Muscle of back (tissue), 11 donors: ENCODE data around the gene CORO2A. TPM values are rescaled to one million over a fixed set of nuclear protein-coding genes. Genes with fewer than 3 reads are reported as not detected.
"Not testable (repeated sequence)": the region's sequence is repeated elsewhere in the genome, so short reads cannot be mapped to it uniquely, and the experiment has no call there.

Source experiments
- DNase-seq, 3 donors: peaks; one replicate each; pipeline versions ENCODE4 v3.0.0 to v3.0.0-alpha.2; 2013
- polyA plus RNA-seq, 10 donors: library from polyadenylated mRNA; unstranded; fragments of 120-200 nt; gene quantifications; one replicate each; pipeline ENCODE4 v1.2.1, GENCODE V29; 2013; ENCODE audit not compliant: insufficient read length in 10 of 10

Gene CORO2A
- polyA plus RNA-seq, 10 donors, result 0.13 to 1.2 (median 0.32) TPM

DNA sequence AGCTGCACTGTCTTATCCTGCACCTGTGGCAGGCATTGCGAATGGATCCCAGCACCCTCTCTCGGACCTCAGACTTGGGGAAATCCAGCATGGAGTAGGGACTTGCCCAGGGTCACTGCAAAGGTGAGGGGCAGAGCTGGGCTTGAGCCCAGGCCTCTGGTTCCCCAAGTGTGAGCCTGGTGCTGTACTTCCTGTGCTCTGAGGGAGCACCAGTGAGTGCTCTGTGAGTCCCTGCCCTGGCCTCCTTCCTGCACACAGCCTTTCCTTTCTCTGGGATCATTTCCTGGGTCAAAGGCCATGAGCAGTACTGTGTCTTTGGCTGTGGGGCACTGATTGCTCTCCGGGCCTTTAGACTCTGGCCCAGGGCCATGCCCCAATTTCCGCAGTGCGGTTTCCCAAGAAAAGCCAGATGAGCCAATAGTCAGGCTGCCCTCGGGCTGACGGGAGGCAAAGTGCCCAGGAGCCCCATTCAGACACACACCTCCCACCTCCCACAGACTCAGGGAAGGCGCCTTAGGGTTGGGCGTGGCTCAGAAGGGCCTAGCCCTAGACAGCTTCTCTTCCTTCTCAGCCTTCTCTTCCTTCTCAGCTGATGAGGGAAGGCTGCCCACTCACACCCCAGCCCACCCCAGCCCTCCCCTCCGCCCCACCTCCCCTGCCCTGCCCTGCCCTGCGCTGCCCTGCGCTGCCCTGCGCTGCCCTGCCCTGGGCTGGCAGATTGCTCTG is 50.1 kb downstream of the CORO2A start:
- no peak for DNase-seq

DNA sequence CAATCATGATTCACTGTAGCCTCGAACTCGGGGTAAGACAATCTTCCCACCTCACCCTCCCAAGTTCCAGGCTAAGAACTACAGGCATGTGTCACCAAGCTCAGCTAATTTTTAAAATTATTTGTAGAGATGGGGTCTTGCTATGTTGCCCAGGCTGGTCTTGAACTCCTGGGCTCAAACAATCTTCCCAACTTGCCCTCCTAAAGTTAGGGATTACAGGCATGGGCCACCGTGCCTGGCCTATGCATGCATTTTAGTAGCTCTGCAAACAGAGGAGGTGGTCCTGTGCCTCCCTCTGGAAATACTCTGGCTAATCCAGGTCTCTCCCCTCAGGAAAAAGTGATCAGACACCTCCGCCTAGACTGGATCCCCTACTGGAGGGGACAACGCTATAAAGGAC is 51.9 kb downstream of the CORO2A start:
- no peak for DNase-seq

DNA sequence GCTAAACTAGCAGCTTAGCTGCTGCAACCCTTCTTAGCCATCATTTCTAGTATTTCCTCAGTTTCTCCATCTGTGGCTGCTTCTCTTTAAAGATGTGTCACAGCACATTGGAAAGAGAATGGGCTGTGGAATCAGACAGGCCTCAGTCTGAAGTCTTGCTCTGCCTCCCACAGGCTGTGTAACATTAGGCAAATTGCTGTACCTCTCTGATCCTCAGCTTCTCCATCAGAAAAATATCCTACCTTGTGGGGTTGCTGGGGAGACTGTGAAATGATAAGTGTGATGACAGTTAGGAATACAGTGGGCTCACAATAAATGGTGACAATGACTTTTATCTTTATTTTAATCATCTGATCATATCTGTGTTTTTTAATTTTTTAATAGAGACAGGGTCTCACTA is 55.9 kb downstream of the CORO2A start:
- DNase-seq, result no peak

DNA sequence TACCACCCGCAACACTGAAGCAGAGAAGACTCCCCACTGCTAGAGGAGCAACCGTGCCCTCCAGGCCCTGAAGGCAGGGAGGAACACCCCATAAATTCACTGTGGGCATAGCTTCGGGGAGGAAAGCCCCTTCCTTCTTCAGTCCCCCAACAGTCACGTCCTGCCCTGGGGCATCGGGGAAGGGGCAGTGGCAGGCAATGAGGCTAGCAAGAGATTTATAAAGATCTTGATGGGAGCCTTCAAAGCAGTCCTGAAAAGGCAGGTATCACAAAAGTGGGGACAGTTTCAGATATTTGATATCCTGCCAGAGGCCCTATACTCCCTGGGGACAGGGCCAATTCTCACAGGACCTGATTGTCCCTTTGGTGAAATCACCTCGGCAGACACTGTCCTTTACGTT is 56.5 kb downstream of the CORO2A start:
- no peak for DNase-seq

GRCh38 chr9:98135558-98135934 is 56.9 kb downstream of the CORO2A start:
- no peak for DNase-seq

DNA sequence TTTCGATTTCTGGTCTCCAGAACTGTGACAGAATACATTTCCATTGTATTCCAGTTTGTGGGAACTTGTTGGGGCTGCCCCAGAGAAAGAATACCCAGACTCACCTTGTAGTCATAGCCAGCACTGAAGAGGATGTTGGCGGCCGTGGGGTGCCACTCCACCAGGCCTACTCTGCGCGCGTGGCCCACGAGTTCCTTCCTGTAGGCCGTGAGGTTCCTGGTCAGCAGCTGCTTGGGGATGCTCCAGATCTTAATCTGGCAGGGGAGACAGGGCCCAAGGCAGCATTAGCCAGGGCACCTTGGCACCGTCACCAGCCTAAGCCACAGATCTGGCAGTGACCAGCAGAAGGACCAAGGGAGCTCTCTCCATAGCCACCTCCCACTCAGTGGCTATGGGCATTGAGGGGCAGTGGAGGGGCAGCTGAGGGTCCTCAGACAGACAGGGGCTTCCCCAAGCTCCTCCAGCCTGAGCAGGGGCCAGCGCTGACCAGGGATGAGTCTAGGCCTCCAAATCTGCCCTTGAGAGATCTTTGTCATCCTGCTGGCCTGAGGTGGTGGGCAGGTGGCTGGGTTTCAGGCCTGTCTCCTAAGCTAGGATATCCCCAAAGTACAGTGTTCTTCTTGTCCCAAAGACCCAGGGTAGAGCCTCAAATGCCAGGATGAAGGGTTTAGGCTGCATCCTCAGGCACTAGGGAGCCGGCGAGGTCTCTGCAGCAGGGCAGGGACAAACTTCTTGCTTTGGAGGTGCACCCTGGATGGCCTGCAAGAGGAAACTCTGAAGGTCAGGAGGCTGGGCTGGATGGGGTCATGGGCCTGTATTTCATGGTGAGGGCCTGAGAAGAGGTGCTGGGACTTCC is 57.5 kb downstream of the CORO2A start:
- no peak for DNase-seq

DNA sequence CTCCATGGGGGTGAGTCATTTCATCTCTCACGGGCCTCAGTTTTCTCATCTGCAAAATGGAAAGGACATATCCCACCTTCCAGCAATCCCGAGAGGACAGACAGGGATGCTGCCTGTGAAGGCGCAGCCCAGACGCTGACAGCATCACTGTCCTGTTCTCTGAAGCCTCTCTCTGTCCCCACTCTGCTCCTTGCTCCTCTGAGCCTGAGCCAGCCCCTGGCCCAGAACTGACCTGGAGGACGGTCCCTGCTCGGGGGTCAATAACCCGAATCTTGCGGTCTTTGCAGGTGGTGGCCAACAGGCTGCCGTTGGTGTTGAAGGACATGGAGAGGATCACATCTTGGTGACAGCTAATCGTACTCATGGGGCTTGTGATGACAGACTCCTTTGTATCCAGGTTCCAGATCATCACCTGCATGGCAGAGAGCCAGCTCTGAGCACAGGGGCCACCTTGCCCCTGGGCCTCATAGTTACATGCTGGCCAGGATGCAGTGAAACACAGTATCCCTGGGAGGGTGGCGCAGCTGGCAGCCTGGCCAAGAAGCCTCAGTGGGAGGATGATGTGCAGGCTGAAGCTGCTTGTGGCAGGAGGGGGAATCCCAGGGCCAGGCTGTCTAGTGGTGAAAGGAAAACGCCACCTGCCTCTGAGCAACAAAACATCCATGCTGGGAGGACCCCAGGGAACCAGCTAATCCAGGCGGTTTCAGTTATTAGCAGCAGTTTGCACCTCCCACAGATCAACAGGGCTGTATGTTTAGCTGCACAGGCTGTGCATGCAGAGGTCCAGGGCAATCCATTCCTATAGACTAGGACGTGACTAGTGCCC is 59.4 kb downstream of the CORO2A start:
- no peak for DNase-seq

- no peak for DNase-seq
These were observed 60.3 kb downstream of the CORO2A start for GRCh38 chr9:98132158-98132557.

DNA sequence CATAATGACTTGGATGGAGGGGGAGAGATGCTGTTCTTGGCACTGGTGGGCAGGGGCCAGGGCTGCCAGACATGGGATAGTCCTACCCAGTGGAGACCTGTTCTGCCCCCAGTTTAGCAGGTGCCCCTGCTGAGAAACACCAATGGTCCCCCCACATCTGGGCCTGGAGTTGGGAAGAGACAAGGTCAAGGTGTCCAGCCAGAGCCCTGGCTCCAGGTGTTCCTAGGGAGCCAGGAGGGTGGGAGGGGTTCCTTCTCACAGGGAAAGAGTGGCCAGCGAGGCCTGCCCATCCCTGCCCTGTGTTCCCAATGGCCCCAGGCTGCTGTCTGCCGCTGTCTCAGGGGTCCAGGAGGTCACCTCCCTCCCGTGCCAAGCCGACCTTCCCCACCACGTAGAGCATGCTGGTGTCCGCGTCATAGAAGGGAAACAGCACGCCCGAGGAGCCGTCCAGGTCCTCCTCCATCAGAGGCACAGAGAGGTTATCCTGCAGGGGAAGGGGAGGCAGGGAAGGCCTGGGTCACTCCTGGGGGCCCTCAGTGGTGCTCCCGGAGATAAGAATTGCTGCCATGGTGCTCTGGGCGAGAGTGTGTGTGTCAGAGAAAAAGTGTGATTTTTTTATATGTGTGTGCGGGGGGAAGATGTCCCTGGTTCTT is 61.7 kb downstream of the CORO2A start:
- no peak for DNase-seq

DNA sequence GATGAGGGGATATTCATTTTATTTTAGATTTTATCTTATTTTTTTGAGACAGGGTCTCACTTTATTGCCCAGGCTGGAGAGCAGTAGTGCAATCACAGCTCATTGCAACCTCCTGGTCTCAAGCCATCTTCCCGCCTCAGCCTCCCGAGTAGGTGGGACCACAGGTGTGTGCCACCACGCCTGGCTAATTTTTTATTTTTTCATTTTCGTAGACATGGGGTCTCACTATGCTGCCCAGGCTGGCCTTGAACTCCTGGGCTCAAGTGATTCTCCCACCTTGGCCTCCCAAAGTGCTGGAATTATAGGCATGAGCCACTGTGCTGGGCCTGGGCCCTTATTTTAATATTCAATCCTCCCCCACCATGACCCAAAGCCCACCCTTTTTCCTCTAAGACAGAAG is 62.4 kb downstream of the CORO2A start:
- DNase-seq, result not testable (repeated sequence)

GRCh38 chr9:98129451-98129881 is 63.0 kb downstream of the CORO2A start:
- DNase-seq, result peak in 1 of 3 donors; percentile 33

- DNase-seq, result no peak
These were observed 64.1 kb downstream of the CORO2A start for GRCh38 chr9:98128316-98128715.

GRCh38 chr9:98127226-98127625 is 65.2 kb downstream of the CORO2A start:
- DNase-seq, result no peak

- no peak for DNase-seq
These were observed 67.6 kb downstream of the CORO2A start for GRCh38 chr9:98124637-98125426.

DNA sequence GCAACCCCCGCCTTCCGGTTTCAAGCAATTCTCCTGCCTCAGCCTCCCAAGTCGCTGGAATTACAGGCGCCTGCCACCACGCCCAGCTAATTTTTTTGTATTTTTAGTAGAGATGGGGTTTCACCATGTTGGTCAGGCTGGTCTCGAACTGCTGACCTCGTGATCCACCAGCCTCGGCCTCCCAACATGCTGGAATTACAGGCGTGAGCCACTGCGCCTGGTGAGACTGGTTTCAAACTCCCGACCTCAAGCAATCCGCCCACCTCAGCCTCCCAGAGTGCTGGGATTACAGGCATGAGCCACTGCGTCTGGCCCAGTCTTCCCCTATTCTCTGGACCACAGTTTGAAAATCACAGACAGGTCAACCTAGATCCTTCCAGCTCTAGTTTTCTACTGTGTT is 68.3 kb downstream of the CORO2A start:
- DNase-seq, result not testable (repeated sequence)

DNA sequence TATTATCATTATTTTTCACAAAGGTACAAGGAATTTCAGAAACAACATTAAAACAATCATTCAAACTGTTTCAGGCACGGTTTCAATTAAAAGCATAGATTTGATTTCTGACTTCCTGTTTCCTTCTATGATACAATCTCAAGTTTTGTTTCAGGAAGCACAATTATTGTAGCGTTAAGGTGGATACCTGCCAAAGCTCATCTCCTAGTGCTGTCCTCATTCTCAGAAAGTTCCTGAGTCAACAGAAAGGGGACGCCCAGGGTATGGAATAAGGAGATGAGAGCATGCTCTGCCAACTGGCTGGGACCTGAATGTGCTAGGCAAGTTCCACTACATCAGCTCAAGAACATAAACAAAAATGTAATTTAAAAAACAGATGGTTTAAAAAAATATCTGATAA is 71.4 kb downstream of the CORO2A start:
- DNase-seq, result peak in 2 of 3 donors; percentile 40 to 42

GRCh38 chr9:98120476-98120875 is 72.0 kb downstream of the CORO2A start:
- no peak for DNase-seq

GRCh38 chr9:98118640-98119601 is 73.5 kb downstream of the CORO2A start, which contains the start of gene TRIM14:
TRIM14 (minus strand) TSS chr9:98119222; CDS start chr9:98119188, 34 bp downstream.
- peak in 2 of 3 donors; percentile 21 to 46 for DNase-seq

DNA sequence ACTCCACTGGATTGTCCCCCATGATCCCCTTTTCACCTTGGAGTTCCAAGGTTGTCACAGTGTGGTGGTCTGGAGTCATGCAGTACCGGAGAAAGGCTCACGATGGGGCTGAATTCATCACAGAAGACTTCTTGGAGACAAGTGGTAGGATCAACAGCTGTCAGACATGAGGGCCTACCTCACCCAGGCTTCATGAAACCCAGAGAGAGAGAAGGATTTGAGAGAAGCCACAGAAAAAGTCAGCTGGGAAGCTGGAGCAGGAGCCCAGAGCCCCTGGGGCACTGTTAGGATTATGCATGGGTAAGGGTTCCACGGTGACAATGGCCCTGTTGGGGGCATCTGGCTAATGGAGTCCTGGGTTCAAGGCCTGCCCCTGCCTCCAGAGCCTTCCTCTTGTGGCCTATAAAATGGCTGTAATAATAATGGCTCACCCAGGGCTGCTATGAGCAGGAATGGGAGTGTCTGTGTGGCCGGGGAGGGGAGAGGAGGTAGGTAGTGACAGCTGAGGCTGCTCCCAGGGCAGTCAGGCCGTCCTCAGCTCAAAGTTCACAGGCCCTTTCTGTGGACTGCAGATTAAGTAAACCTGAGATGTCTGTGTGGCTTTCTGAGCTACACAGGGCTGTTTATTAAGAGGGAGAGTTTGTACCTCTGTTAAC is 74.3 kb downstream of the CORO2A start:
- DNase-seq, result no peak
